SK-N-SH (cell line): Measurements from ENCODE around the gene GUK1.

Experiments
- CTCF ChIP-seq: fragments of 200-600 bp; sonication (generic); IDR thresholded peaks from 2 replicates; pipeline ENCODE4 v1.6.1; 2017; ENCODE audit warnings: antibody characterized with exemption, mild to moderate bottlenecking, moderate library complexity
- EP300 ChIP-seq, 2 experiments: IDR thresholded peaks; 2 replicates each; pipeline versions ENCODE4 v1.4.0 to v1.6.1; 2012; ENCODE audit warnings: borderline replicate concordance in 1 of 2, low read depth in 1 of 2, low read length in 1 of 2
- MAX ChIP-seq: IDR thresholded peaks from 2 replicates; pipeline ENCODE4 v1.4.0; 2012; ENCODE audit warnings: low read depth
- TAF1 ChIP-seq: IDR thresholded peaks from 2 replicates; pipeline ENCODE4 v1.6.1; 2012; ENCODE audit warnings: low read depth, mild to moderate bottlenecking, low read length, moderate library complexity, borderline replicate concordance
- YY1 ChIP-seq: IDR thresholded peaks from 2 replicates; pipeline ENCODE4 v1.4.0; 2012; ENCODE audit warnings: low read depth, mild to moderate bottlenecking

- no peak for TF ChIP-seq TAF1
- no peak for TF ChIP-seq EP300 (IDR thresholded peaks at IDR 0.05; ENCODE audit: borderline replicate concordance in 1 of 2, low read depth in 1 of 2, low read length in 1 of 2)
- no peak for TF ChIP-seq CTCF
- peak; percentile 42; the same call in 1 of the 2 replicates for TF ChIP-seq YY1
- TF ChIP-seq MAX, result no peak
These were observed 611 bp upstream of the GUK1 start for GRCh38 chr1:228139406-228139930.
